ENCODE measurements around the gene CST11. TPM values are rescaled to one million over a fixed set of nuclear protein-coding genes. Genes with fewer than 3 reads are reported as not detected.

CST11 gene
- total and polyA plus RNA-seq, 4 donors: not detected

- H3K27ac ChIP-seq (ENCODE audit: low read depth in 1 of 2, low read length in 2 of 2): no peak overlapping the region
- H3K36me3 ChIP-seq (ENCODE audit: control insufficient read depth in 4 of 4, insufficient read depth in 3 of 4, low read depth in 1 of 4, low read length in 3 of 4): no peaks in the 10 kb centered on the region
- peaks cover 0 to 11% (median under 1%) of the 10 kb centered on the region in 4 donors for H3K9me3 ChIP-seq (ENCODE audit: control insufficient read depth in 4 of 4, low read length in 3 of 4)
- no peak overlapping the region for H3K4me3 ChIP-seq (ENCODE audit: low read depth in 1 of 3, low read length in 3 of 3)
- no peak overlapping the region for H3K9ac ChIP-seq (ENCODE audit: low read depth in 1 of 2, low read length in 2 of 2)
- TF ChIP-seq EGR1 (IDR thresholded peaks at IDR 0.05; ENCODE audit: low read depth in 2 of 2): no peak
- no peak for TF ChIP-seq ATF3 (IDR thresholded peaks at IDR 0.05)
- no peak for TF ChIP-seq FOXA2 (IDR thresholded peaks at IDR 0.05)
- TF ChIP-seq GABPA (IDR thresholded peaks at IDR 0.05 in 1 of 2, conservative IDR thresholded peaks at IDR 0.05 in 1 of 2): no peak
- no peak for TF ChIP-seq TAF1 (conservative IDR thresholded peaks at IDR 0.05)
- no peak for TF ChIP-seq JUND (IDR thresholded peaks at IDR 0.05)
- TF ChIP-seq NR2F2 (IDR thresholded peaks at IDR 0.05): no peak
- DNase-seq (ENCODE audit: low spot score): no peak
- WGBS: 94% methylated on average over 1 of the region's 1 CpG
- H3K4me1 ChIP-seq (ENCODE audit: control insufficient read depth in 4 of 4, insufficient read depth in 4 of 4, low read length in 3 of 4): no peaks in the 10 kb centered on the region
- H3K27me3 ChIP-seq (ENCODE audit: control insufficient read depth in 4 of 4, insufficient read depth in 4 of 4, low read length in 3 of 4): peaks cover 0 to 2% (median 0%) of the 10 kb centered on the region in 4 donors
Measured at GRCh38 chr20:23461180-23461579, 8.5 kb upstream of the CST11 start.

GRCh38 chr20:23459461-23460150 lies 6.9 kb upstream of the CST11 start:
- Histone ChIP-seq H3K4me1 (ENCODE audit: control insufficient read depth in 4 of 4, insufficient read depth in 4 of 4, low read length in 3 of 4) (no peaks in the 10 kb centered on the region), H3K9me3 (ENCODE audit: control insufficient read depth in 4 of 4, low read length in 3 of 4) (peaks cover 0 to 2% (median under 1%) of the 10 kb centered on the region in 4 donors), H3K27ac (ENCODE audit: low read depth in 1 of 2, low read length in 2 of 2) (no peak overlapping the region), H3K9ac (ENCODE audit: low read depth in 1 of 2, low read length in 2 of 2) (no peak overlapping the region), H3K27me3 (ENCODE audit: control insufficient read depth in 4 of 4, insufficient read depth in 4 of 4, low read length in 3 of 4) (peaks cover 0 to 4% (median 0%) of the 10 kb centered on the region in 4 donors), H3K36me3 (ENCODE audit: control insufficient read depth in 4 of 4, insufficient read depth in 3 of 4, low read depth in 1 of 4, low read length in 3 of 4) (no peaks in the 10 kb centered on the region), H3K4me3 (ENCODE audit: low read depth in 1 of 3, low read length in 3 of 3) (no peak overlapping the region)
- DNase-seq (ENCODE audit: low spot score): no peak
- 76% methylated on average over 3 of the region's 3 CpGs for WGBS
- no peak for TF ChIP-seq ZBTB33 (IDR thresholded peaks at IDR 0.05)
- TF ChIP-seq GABPA (IDR thresholded peaks at IDR 0.05 in 1 of 2, conservative IDR thresholded peaks at IDR 0.05 in 1 of 2): no peak
- no peak for TF ChIP-seq HNF4G (IDR thresholded peaks at IDR 0.05)
- no peak for TF ChIP-seq YY1 (IDR thresholded peaks at IDR 0.05)
- TF ChIP-seq TAF1 (conservative IDR thresholded peaks at IDR 0.05): no peak
- TF ChIP-seq FOXA2 (IDR thresholded peaks at IDR 0.05): no peak
- no peak for TF ChIP-seq NR2F2 (IDR thresholded peaks at IDR 0.05)

- H3K27me3 ChIP-seq (ENCODE audit: control insufficient read depth in 4 of 4, insufficient read depth in 4 of 4, low read length in 3 of 4): peaks cover 0 to 3% (median 0%) of the 10 kb centered on the region in 4 donors
- H3K9me3 ChIP-seq (ENCODE audit: control insufficient read depth in 4 of 4, low read length in 3 of 4): no peaks in the 10 kb centered on the region
- no peak overlapping the region for H3K27ac ChIP-seq (ENCODE audit: low read depth in 1 of 2, low read length in 2 of 2)
- H3K4me1 ChIP-seq (ENCODE audit: control insufficient read depth in 4 of 4, insufficient read depth in 4 of 4, low read length in 3 of 4): no peaks in the 10 kb centered on the region
- DNase-seq (ENCODE audit: low spot score): no peak
- WGBS: 86% methylated on average over 7 of the region's 7 CpGs
- H3K9ac ChIP-seq (ENCODE audit: low read depth in 1 of 2, low read length in 2 of 2): no peak overlapping the region
- no peaks in the 10 kb centered on the region for H3K36me3 ChIP-seq (ENCODE audit: control insufficient read depth in 4 of 4, insufficient read depth in 3 of 4, low read depth in 1 of 4, low read length in 3 of 4)
- H3K4me3 ChIP-seq (ENCODE audit: low read depth in 1 of 3, low read length in 3 of 3): no peak overlapping the region
- TF ChIP-seq JUND (IDR thresholded peaks at IDR 0.05): no peak
- no peak for TF ChIP-seq GABPA (IDR thresholded peaks at IDR 0.05 in 1 of 2, conservative IDR thresholded peaks at IDR 0.05 in 1 of 2)
- no peak for TF ChIP-seq YY1 (IDR thresholded peaks at IDR 0.05)
- TF ChIP-seq EGR1 (IDR thresholded peaks at IDR 0.05; ENCODE audit: low read depth in 2 of 2): no peak
- no peak for TF ChIP-seq ATF3 (IDR thresholded peaks at IDR 0.05)
- TF ChIP-seq FOXA1 (IDR thresholded peaks at IDR 0.05): no peak
- no peak for TF ChIP-seq MAX (IDR thresholded peaks at IDR 0.05)
- no peak for TF ChIP-seq CTCF (IDR thresholded peaks at IDR 0.05; ENCODE audit: low read depth, low read length, missing input control)
- no peak for TF ChIP-seq ZBTB33 (IDR thresholded peaks at IDR 0.05)
- TF ChIP-seq REST (IDR thresholded peaks at IDR 0.05): no peak
- TF ChIP-seq HNF4A (conservative IDR thresholded peaks at IDR 0.05): no peak
- no peak for TF ChIP-seq RAD21 (IDR thresholded peaks at IDR 0.05)
Measured at GRCh38 chr20:23456873-23457272, 4.2 kb upstream of the CST11 start.
